Measurements from ENCODE around the gene SUFU.

The SUFU gene

DNA sequence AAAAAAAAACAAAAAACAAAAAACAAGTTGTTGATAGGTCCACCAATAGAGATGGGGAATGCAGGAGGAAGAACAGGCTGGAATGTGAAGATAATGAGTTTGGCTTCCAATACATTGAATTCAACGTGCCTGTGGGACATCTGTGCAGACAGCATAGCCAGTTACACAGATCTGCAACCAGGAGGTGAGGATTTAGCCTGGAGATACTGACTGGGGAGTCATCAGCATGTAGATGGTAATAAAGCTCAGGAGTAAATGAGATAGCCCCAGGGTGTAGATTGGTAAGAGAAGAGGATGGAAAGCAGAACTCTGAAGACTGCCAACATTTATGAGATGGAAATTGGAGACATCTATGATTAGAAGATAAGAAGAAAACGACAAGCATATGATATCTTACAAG is 135.8 kb downstream of the SUFU start:
- DNase-seq (ENCODE audit: low read depth) = no peak

DNA sequence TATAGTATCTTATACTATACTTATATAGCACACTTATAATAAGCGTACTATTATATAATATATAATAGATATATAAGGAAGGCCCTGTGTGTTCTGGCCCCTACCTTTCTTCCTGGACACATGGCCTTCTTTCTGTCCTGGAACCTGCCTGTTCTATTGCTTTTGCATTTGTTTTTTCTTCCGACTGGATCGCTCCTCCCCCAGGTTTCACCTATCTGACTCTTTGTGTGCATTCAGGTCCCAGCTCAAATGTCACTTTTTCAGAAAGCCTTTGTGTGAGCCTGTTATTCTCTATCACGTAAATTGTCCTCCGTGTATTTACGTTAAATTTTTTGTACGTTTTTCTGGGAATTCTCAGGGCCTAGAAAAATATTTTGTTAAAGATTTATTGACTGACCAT is 137.6 kb downstream of the SUFU start:
- no peak for DNase-seq (ENCODE audit: low read depth)

DNA sequence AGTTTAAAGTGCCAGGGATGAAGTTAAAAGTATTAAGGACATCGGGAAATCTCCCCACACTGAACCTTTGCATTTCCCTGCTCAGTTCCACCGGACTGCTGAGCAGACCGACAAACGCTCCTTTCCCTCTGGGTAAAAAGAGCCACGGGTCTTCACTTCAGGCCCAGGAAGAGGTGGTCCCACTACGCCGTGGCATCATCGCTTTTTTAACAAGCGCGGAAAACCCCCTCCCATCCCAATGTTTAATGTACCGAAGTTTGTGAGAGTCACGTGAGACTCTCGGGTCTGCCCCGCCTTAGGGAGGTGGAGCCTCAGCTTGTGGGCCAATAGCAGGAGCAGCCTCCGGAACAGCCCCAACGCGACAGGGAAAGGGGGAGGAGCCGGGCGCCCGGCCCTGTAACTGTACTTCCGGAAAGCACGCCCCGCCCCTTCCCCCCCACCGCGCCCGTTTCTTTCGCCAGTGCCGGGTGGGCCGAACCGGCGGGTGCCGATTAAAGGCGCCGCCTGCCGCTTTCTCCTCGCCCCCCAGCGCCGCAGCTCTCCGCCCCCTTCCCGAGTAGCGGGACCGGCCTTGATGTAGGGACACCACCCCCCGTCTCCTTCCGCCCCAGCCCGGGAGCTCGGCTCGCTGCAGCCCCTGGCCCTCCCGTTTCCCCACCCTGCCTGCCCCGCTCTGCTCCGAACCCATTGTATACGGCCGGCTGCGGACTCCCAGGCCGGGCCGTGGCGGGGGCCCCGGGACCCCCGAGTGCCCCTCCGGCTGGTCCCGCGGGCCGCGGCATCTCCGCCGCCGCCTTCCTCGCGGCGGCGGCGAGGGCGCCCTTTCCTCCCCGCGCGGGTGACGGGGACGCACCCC is 138.3 kb downstream of the SUFU start:
- no peak for DNase-seq (ENCODE audit: low read depth)

GRCh38 chr10:102642736-102643335 is 139.1 kb downstream of the SUFU start:
- DNase-seq (ENCODE audit: low read depth) = no peak

DNA sequence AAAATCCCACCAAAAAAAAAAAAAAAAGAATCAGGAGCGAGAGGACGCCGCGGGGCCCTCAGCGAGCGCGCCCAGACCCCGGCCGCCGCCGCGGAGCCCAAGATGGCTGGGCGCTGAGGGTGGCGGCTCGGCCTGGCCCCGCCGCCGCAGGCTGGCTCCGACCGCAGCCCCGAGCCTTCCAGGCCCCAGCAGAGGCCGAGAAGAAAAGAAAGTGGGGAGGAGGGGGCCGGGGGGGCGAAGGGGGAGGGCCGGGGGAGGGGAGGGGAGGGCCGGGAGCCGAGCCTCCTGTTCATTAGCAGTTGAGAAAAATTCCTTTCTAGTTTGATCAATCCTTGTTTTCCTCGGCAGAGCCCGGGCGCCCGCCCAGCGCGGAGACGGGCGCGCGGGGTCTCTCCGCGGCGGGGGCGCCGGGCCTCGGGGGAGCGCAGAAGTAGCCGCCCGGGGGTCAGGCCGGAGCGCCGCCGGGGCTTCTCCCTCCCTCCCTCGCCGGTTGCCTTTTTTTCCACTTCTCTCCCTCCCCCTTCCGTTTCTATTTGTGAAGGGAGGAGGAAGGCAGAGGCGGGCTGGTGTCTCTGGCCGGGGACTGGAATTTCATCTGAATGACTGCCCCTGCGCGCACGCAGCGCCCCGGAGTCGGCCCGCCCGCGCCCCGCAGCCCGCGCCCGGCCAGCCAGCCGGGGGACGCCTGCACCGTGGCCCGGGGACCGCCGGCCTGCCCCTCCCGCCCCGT is 139.7 kb downstream of the SUFU start:
- no peak for DNase-seq (ENCODE audit: low read depth)

- no peak for DNase-seq (ENCODE audit: low read depth)
These were observed 140.4 kb downstream of the SUFU start, which contains the start of gene TRIM8 for GRCh38 chr10:102644066-102644645. TSS of gene TRIM8 (plus strand) at chr10:102644479. CDS start at chr10:102644618, 139 bp downstream.

DNA sequence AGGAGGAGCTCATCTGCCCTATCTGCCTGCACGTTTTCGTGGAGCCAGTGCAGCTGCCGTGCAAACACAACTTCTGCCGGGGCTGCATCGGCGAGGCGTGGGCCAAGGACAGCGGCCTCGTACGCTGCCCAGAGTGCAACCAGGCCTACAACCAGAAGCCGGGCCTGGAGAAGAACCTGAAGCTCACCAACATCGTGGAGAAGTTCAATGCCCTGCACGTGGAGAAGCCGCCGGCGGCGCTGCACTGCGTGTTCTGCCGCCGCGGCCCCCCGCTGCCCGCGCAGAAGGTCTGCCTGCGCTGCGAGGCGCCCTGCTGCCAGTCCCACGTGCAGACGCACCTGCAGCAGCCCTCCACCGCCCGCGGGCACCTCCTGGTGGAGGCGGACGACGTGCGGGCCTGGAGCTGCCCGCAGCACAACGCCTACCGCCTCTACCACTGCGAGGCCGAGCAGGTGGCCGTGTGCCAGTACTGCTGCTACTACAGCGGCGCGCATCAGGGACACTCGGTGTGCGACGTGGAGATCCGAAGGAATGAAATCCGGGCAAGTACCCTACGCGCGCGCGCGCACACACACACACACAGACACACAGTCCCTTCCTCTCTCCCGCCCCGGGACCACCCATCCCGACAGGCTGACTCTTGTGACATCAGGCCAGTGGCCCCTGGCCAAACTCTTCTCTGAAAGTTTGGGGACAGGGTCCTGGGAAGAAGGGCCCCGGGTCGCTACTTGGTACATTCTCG is 141.0 kb downstream of the SUFU start:
- no peak for DNase-seq (ENCODE audit: low read depth)

- no peak for DNase-seq (ENCODE audit: low read depth)
These were observed 141.6 kb downstream of the SUFU start for GRCh38 chr10:102645388-102645740.

GRCh38 chr10:102645741-102646609 is 142.2 kb downstream of the SUFU start:
- no peak for DNase-seq (ENCODE audit: low read depth)

DNA sequence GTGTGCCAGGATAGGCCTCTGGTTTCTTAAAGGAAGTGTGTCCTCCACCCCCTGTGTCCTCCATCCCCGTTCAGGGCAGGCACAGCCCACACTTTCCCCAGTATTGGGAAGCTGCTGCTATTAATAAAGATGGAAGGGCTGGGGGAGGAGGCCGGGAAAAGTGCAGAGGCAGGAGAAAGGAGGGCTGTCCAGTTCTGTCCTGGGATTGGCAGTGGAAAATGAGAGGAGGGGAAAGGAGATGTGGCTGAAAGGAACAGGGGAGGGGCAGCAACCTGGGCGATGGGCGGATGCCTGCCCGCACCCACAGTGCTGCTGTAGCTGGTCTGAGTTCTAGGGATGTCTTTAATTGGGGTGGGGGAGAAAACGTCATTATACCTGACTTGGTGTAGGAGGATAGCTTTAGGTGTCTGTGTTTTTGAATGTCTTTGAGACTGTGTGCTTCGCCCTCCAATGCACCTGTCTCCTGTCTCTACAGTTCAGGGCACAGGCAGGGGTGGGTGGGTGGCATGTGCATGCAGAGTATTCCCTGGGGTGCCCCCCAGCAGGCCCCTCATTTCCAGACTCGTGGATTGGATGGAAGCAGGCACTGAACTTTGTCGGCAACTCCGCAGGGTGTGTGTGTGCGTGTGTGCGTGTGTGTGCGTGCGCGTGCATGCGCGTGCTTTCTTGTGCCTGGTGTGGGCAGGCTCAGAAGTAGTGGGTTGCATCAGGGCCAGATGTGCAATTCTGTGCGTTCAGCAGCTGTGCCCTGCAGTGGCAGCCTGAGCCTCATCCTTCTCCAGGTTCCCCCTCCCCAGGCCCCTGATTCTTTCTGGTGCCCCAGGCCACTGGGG is 143.1 kb downstream of the SUFU start:
- DNase-seq (ENCODE audit: low read depth) = no peak

GRCh38 chr10:102647443-102648268 is 143.9 kb downstream of the SUFU start:
- no peak for DNase-seq (ENCODE audit: low read depth)

DNA sequence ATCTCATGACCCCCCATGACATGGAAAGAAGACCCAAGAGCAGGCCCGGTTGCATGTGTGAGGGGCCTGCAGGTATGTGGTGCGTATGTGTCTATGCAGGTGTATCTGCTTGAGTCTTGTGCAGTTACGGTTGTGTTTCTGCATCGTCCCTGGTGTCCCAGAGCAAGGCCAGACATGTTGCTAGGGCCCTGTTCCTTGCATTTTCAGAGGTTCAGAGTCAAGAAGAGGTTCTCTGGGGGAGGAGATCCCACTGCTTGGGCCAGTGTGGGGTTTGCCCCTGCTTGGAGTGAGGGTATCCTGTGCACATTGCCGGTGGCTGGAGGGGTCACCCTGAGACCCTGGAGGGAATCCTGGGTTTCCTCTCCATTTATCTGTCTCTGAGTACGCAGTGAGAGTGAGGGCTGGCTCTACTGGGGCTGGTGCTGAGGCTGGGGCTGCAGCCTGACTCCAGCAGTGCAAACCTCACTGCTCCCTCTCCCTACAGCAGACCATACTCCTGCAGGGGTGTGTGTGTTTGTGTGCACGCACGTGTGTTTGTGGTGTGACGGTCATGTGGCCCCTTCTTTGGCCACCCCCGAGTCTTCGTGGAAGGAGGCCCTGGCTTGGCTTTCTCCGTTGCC is 144.6 kb downstream of the SUFU start:
- no peak for DNase-seq (ENCODE audit: low read depth)

GRCh38 chr10:102648889-102649796 is 145.4 kb downstream of the SUFU start:
- DNase-seq (ENCODE audit: low read depth) = no peak

GRCh38 chr10:102649797-102650654 is 146.3 kb downstream of the SUFU start:
- DNase-seq (ENCODE audit: low read depth) = no peak

- DNase-seq (ENCODE audit: low read depth) = no peak
These were observed 147.1 kb downstream of the SUFU start for GRCh38 chr10:102650655-102651454.
